ENCODE measurements around the gene WNK2.

WNK2 gene

GRCh38 chr9:93171261-93171990 lies 12.5 kb upstream of the WNK2 start:
- Histone ChIP-seq H3K4me2 (no peak overlapping the region), H3K4me3 (IDR thresholded peaks at IDR 0.05; ENCODE audit: insufficient read depth, low read depth, low read length) (no peak overlapping the region), H3K4me1 (ENCODE audit: low read depth, poor library complexity, severe bottlenecking) (no peaks in the 10 kb centered on the region), H3K27me3 (ENCODE audit: insufficient read depth, low read depth) (no peaks in the 10 kb centered on the region), H2AFZ (ENCODE audit: low read depth) (no peak overlapping the region), H3K79me2 (ENCODE audit: insufficient read depth, low read depth) (no peaks in the 10 kb centered on the region), H3K27ac (no peak overlapping the region), H3K9ac (no peak overlapping the region), H3K36me3 (ENCODE audit: insufficient read depth) (no peaks in the 10 kb centered on the region), H4K20me1 (ENCODE audit: insufficient read depth) (no peaks in the 10 kb centered on the region)
- no peak for TF ChIP-seq CTCF (conservative IDR thresholded peaks at IDR 0.05; ENCODE audit: low read depth, low read length)

GRCh38 chr9:93172666-93173364 lies 11.1 kb upstream of the WNK2 start:
- Histone ChIP-seq H3K79me2 (ENCODE audit: insufficient read depth, low read depth) (no peaks in the 10 kb centered on the region), H4K20me1 (ENCODE audit: insufficient read depth) (no peaks in the 10 kb centered on the region), H3K4me1 (ENCODE audit: low read depth, poor library complexity, severe bottlenecking) (no peaks in the 10 kb centered on the region), H3K4me2 (no peak overlapping the region), H3K27ac (no peak overlapping the region), H2AFZ (ENCODE audit: low read depth) (no peak overlapping the region), H3K4me3 (IDR thresholded peaks at IDR 0.05; ENCODE audit: insufficient read depth, low read depth, low read length) (no peak overlapping the region), H3K9ac (no peak overlapping the region), H3K27me3 (ENCODE audit: insufficient read depth, low read depth) (no peaks in the 10 kb centered on the region), H3K36me3 (ENCODE audit: insufficient read depth) (no peaks in the 10 kb centered on the region)
- TF ChIP-seq CTCF (conservative IDR thresholded peaks at IDR 0.05; ENCODE audit: low read depth, low read length), result no peak

- no peak overlapping the region for H3K27ac ChIP-seq
- H3K27me3 ChIP-seq (ENCODE audit: insufficient read depth, low read depth), result no peaks in the 10 kb centered on the region
- no peak for TF ChIP-seq CTCF (conservative IDR thresholded peaks at IDR 0.05; ENCODE audit: low read depth, low read length)
- no peak overlapping the region for H3K4me2 ChIP-seq
- H3K79me2 ChIP-seq (ENCODE audit: insufficient read depth, low read depth), result no peaks in the 10 kb centered on the region
- no peaks in the 10 kb centered on the region for H3K4me1 ChIP-seq (ENCODE audit: low read depth, poor library complexity, severe bottlenecking)
- no peak overlapping the region for H2AFZ ChIP-seq (ENCODE audit: low read depth)
- H4K20me1 ChIP-seq (ENCODE audit: insufficient read depth), result no peaks in the 10 kb centered on the region
- no peaks in the 10 kb centered on the region for H3K36me3 ChIP-seq (ENCODE audit: insufficient read depth)
- no peak overlapping the region for H3K4me3 ChIP-seq (IDR thresholded peaks at IDR 0.05; ENCODE audit: insufficient read depth, low read depth, low read length)
- no peak overlapping the region for H3K9ac ChIP-seq
Measured at GRCh38 chr9:93173365-93174051, 10.4 kb upstream of the WNK2 start.

GRCh38 chr9:93174976-93175375 lies 9.0 kb upstream of the WNK2 start:
- no peaks in the 10 kb centered on the region for H3K79me2 ChIP-seq (ENCODE audit: insufficient read depth, low read depth)
- no peak overlapping the region for H3K9ac ChIP-seq
- H3K27ac ChIP-seq, result no peak overlapping the region
- no peaks in the 10 kb centered on the region for H4K20me1 ChIP-seq (ENCODE audit: insufficient read depth)
- no peak overlapping the region for H2AFZ ChIP-seq (ENCODE audit: low read depth)
- no peak overlapping the region for H3K4me3 ChIP-seq (IDR thresholded peaks at IDR 0.05; ENCODE audit: insufficient read depth, low read depth, low read length)
- H3K4me1 ChIP-seq (ENCODE audit: low read depth, poor library complexity, severe bottlenecking), result no peaks in the 10 kb centered on the region
- no peaks in the 10 kb centered on the region for H3K36me3 ChIP-seq (ENCODE audit: insufficient read depth)
- no peak for TF ChIP-seq CTCF (conservative IDR thresholded peaks at IDR 0.05; ENCODE audit: low read depth, low read length)
- H3K27me3 ChIP-seq (ENCODE audit: insufficient read depth, low read depth), result no peaks in the 10 kb centered on the region
- no peak overlapping the region for H3K4me2 ChIP-seq

All from KMS-11 (cell line).